ENCODE data around the gene CPSF6.

GRCh38 chr12:69254862-69255261, 15.5 kb downstream of the CPSF6 start:
- TF ChIP-seq CTCF (IDR thresholded peaks at IDR 0.05; ENCODE audit: low read length) (no peak), EZH2 (optimal IDR thresholded peaks at IDR 0.05; ENCODE audit: low read depth, low read length) (no peak), EZH2phosphoT487 (IDR thresholded peaks at IDR 0.05; ENCODE audit: low read length) (no peak)
